DMS53 treated with DMSO at 0.1 percent for 48 hours (cell line): ENCODE measurements around the gene AKR1C3.
"Not testable (repeated sequence)": the region's sequence is repeated elsewhere in the genome, so short reads cannot be mapped to it uniquely, and the experiment has no call there.

Experiments
- DNase-seq: peaks from one replicate; lab custom pipeline; 2025; ENCODE audit not compliant: unreplicated experiment; lab: John Stamatoyannopoulos, UW

The AKR1C3 gene

DNA sequence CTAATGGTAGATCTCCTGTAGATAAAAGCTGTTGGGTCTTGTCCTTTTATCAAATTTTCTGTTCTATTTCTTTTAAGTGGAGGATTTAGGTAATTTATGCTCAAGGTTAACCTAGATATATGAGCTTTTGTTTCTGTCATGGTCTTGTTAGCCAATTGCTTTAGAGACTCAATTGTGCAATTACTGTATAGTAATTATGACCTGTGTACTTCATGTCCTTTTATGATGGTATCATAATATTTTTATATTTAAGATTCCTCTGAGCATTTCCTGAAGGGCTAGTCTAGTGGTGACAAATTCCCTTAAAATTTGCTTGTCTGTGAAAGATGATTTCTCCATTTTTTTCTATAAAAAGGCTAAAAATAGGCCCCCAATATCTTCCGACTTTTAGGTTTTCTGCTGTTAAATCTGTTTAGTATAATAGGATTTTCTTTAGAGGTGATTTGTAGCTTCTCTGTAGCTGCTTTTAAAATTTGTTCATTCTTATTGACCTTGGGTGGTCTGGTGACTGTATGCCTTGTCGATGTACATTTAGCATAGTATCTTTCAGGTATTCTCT lies 5.4 kb upstream of the AKR1C3 start:
- no peak for DNase-seq

DNA sequence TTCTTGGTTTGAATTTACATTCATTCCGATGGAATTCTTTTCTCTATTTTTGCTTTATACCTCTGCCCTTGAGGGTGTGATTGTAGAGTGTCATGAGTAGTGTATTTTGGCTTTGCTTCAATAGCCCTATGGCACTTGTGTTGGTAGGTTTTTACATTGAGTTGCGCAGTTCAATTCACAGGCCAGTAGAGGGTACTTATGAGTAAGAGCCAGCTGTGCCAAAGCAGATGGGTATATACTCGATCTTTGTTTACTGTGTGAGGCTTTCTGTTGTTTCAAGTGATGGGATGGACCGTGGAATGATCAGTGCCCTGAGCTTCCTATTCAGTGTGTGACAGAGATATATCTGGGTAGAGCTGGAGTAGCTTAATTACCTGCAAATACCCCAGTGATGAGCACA lies 4.3 kb upstream of the AKR1C3 start:
- peak; percentile 88 for DNase-seq

DNA sequence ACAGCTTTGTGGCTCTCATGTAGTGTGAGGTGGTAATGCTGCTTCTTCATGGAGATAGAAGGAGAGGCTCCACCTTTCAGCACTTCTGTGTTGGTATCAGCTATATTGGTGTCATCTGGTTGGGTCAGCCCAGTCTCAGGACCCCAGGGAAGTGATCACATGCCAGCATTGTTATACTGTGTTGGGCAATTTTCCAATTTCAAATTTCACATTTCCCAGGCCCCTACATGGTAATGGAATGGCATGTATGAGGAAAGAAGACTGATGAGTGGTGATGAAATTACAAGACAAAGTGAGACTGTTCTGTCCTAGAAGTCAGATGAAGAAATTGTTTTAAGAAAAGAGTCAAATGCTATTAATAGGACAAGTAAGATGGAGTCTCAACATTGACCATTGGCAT lies 3.7 kb upstream of the AKR1C3 start:
- no peak for DNase-seq

DNA sequence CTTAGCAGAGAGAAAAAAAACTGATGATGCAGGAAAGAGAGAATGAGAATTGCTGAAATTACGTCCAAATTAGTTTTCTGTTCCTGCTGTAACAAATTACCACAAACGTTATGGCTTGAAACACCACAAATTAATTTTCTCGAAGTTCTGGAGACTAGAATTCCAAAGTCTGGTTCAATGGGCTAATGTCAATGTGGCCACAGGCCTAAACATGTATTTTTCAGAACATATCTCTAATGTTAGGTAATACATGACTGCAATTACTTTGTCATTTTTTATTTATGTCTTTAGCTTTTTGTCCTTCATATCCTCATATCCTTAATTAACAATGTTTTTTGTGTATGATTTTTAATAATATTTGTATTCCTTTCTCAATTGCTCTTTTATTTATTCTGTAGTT lies 3.0 kb upstream of the AKR1C3 start:
- DNase-seq: no peak

DNA sequence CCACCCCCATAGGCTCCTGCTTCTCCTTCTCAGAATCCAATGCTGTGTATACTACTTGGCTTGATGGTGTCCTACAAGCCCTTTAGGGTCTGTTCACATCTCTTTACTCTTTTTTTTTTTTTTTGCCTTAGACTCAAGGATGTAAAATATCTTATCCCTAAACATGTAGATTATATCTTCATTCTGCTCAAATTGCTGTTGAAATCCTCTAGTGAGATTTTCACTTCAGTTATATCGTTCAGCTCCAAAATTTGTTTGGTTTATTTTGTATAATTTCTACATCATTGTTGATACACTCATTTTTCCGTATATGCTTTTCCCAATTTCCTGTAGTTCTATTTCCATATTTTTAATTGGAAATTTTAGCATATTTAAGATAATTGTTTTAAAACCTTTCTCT lies 1.8 kb upstream of the AKR1C3 start:
- no peak for DNase-seq

DNA sequence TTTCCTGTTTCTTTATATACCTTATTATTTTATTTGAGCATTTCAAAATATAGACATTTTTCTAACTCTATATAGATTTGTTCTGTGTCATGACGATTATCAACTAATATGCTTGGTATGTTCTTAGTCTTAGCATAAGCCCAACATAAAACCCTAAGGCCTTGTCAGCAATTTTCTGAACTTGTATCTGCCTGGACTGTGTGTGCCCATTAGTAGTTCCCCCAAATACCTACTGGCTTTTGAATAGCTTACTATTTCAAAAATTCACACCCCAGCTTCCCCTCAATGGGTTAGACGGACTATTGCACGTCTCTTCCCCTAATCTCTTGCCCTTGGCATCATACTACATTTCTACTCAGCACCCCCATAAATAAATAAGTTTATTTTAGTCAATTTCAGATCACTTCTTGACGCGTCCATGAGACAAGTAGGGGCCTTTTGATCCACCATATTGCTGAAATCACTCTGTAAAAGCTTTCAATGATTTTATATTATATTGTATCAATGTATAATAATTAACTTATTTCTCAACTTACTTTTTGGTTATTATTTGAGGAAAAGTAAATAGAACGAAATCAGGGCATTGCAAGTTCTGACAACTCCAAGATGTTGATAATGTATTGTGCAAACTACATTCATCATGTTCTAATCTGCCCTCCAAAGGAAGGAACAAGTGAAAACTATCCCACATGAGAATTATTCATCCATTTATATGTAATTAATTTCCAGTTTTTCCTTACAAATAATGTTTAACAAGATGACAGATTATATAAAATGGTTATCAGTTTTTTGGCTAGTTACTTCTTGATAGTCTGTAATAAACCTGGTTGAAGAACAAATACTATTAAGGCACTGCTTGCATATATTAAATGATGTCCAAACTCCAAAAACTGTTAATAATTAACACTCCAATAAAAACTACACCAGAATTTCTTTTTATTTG lies 1.1 kb upstream of the AKR1C3 start:
- no peak for DNase-seq

DNA sequence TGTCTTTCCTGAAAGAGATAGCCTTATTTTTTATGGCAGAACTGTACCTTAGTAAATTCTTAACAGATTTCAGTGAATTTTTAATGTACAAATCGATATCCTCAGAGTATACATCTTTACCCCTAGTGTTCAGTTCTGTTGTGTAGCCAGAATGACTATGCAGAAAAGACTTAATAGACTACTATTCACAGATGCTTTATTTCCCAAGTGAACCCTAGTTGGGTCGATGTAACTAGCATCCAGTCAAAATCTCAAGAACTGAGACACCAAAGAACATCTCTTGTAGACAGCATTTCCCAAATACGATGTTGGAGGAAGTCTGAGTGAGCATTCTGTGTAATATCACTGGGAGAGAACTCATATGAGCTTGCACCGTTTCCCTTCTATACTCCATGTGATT lies 1.5 kb downstream of the AKR1C3 start:
- no peak for DNase-seq

DNA sequence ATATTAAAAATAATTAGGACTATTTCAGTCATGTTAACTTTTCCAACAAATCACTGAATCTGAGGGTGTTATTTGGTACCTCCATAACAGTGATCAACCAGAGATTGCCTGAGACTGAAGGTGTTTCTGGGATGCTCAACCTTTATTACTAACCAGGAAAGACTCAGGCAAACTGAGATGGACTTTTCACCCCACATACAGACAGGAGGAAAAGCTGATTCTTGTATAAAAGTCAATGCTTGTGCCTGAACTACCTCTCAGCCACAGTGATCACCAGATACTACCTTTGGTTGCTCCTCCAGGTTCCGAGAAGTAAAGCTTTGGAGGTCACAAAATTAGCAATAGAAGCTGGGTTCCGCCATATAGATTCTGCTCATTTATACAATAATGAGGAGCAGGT lies 1.9 kb downstream of the AKR1C3 start:
- DNase-seq: no peak

DNA sequence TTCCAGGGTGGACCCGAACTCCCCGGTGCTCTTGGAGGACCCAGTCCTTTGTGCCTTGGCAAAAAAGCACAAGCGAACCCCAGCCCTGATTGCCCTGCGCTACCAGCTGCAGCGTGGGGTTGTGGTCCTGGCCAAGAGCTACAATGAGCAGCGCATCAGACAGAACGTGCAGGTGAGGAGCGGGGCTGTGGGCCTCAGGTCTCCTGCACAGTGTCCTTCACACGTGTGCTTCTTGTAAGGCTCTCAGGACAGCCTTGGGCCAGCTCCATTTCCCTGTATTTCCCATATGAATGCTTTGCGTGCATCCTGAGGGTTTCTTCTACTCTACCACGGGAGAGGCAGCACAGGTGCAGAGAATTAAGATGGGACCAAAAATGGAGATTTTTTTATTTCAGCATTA lies 8.3 kb downstream of the AKR1C3 start:
- DNase-seq: not testable (repeated sequence)

DNA sequence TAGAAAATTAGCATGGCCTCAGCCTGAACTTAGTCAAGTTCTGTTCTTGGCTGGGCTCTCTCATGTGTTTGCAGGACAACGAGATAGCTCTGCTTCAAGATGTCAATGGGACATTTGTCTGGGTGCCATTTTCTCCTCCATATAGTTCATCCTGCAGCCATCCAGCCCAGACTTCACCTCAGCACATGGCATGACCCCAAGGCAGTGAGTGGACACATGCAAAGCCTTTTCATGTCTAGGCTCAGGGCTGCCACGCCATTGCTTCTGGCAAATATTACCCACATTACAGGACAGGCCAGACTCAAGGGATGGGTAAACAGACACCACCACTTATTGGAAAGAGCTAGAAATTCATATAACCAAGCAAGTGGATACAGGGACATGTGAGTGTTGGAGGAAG lies 9.3 kb downstream of the AKR1C3 start:
- DNase-seq: no peak

DNA sequence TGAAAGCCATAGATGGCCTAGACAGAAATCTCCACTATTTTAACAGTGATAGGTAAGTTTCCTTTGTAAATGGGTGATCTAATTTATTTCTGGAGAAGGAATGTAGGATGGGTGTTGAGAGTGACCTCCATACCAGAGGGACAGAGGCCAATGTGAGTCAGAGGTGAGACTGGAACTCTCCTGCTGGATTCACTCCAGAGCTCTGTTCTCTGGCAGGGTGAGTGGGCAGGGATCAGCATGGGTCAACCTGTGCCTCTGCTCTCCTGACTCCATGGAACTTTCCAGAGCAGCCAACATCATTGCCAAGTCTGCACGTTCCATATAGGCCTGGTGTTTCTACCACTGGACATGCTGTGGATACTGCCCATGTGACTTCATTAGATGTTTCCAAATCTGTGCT lies 11.4 kb downstream of the AKR1C3 start:
- no peak for DNase-seq

DNA sequence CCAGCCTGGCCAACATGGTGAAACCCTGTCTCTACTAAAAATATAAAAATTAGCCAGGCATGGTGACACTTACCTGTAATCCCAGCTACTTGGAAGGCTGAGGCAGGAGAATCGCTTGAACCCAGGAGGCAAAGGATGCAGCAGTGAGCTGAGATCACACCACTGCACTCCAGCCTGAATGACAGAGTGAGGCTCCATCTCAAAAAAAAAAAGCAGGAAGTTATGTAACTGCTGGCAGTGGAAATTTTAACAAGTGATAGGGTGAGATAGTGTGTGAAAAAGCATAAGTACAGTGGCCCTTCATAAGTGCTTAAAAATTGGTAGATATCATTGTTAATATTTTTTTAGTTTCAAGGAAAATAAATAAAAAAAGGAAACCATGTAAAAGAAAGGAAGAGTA lies 12.3 kb downstream of the AKR1C3 start:
- DNase-seq: no peak

DNA sequence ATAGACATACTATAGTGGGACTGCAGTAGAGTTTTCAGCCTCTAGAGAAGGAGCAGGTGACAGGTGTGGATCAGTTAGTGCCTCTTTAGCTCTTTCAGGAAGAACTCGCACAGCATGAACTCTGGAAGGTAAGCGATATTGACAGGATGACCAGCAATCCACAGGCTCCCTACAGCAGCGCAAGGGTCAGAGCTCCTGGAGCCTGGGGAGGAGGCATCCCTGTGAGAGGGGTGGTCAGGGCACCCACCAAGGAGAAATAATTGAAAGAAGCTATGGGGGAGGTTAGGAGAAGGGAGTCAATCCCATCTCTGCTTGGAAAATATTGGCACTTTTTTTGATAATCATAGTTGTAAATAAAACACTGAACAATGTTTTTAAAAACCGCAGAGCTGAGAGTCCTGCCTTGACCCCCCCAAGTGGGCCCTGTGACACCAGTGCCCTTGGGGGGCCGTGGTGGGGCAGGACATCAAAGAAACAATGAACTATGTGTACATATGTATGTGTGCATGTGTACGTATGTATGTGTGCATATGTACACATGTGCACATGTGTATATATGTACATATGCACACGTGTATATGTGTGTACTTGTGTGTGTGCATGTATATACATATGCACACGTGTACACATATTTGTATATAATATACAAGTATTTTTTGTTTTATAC lies 13.8 kb downstream of the AKR1C3 start:
- DNase-seq: no peak

DNA sequence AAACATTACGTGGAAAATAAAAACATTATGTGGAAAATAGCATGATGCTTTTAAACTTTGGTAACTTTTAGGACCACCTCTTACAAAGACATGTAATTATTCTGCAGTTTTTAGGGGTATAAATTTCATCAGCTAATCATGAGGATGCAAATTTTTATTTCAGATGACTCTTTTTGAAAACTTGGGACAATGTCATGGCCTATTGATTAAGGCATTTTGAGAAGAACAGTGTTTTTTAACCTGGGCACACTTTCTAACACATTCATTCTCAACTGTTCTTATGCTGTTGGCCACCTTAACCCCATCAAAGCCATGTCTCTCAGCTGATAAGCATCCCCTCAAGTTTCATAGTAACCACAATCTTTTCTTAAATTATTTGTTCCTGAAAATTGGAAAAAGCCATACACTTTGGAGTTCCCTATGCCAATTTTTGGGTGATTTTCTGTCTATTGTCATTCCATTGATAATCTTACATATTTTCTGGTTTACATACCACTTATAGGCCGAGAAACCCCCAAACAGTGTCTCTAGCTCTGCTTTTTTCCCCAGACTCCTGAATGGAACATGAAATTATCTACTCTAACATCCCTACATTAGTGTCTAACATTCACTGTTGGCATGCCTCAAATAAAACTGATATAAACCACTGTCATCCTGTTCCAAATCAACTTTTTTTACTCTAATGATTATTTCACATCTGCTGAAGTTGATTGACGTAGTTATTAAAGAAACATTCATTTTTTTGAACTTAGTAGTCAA lies 14.6 kb downstream of the AKR1C3 start:
- DNase-seq: no peak

DNA sequence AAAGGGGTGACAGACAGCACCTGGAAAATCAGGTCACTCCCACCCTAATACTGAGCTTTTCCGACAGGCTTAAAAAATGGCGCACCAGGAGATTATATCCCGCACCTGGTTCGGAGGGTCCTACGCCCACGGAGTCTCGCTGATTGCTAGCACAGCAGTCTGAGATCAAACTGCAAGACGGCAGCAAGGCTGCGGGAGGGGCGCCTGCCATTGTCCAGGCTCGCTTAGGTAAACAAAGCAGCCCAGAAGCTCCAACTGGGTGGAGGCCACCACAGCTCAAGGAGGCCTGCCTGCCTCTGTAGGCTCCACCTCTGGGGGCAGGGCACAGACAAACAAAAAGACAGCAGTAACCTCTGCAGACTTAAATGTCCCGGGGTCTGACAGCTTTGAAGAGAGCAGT lies 15.6 kb downstream of the AKR1C3 start:
- not testable (repeated sequence) for DNase-seq

DNA sequence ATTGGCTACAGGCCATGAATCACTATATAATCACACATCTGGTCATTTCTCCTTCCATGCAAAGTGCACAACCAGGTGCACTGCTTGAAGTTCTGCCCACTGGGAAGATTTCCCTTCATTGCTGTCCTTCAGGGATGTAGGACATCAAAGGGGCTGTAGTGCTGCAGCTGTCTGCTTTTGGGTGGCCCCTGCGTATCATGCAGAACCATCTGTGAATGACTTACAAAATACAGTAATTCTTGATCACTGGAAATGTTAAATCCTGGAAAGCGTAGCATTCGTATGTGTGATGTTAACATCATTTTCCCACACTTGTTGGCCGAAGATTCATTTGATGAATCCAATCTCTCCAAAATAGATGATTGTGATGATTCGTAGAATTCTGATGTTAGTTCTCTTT lies 22.4 kb downstream of the AKR1C3 start:
- no peak for DNase-seq

DNA sequence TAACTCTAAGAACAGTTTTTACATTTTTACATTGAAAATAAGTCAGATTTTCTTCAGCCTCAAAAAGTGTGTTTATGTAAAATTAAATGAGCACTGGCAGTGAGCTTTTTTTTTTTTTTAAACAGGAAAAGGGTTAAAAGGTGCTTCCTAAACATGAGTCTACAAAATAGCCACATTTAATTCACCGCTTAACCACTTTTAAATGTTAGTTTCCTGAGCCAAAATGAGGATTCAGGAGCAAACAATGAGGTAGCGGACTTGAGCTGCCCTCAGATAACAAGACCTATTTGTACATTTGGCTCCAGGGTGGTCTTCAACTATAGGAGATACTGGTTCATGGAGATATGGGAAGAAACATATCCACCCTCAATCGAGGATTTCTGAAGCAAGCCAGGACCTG lies 22.8 kb downstream of the AKR1C3 start:
- DNase-seq: no peak

DNA sequence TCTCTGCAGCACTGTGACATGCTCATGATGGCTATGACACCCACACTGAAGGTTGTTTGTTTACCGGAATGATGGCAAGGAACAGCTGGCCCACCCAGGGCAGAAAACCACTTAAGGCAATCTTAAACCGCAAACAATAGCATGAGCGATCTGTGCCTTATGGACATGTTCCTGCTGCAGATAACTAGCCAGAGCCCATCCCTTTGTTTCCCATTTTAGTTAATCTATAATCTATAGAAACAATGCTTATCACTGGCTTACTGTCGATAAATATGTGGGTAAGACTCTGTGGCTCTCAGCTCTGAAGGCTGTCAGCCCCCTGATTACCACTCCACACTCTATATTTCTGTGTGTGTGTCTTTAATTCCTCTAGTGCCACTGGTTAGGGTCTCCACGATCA lies 25.8 kb downstream of the AKR1C3 start:
- not testable (repeated sequence) for DNase-seq

DNA sequence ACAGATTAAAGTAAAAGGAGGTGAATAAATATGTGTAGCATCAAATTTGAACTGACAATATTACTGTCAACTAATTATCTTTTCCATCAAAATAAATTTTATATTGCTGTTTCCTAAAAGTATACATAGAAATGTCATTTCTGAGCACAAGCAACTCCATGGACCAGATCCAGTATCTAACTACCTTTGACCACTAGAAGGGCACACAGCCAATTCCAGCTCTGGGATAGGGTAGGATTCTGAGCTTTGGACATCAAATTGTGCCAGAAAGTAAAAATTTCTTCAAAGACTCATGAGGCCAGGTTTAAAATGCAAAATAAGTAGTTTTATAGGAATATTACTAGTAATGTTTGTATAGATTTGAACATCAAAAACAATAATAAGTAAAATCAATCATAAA lies 29.7 kb downstream of the AKR1C3 start:
- no peak for DNase-seq

DNA sequence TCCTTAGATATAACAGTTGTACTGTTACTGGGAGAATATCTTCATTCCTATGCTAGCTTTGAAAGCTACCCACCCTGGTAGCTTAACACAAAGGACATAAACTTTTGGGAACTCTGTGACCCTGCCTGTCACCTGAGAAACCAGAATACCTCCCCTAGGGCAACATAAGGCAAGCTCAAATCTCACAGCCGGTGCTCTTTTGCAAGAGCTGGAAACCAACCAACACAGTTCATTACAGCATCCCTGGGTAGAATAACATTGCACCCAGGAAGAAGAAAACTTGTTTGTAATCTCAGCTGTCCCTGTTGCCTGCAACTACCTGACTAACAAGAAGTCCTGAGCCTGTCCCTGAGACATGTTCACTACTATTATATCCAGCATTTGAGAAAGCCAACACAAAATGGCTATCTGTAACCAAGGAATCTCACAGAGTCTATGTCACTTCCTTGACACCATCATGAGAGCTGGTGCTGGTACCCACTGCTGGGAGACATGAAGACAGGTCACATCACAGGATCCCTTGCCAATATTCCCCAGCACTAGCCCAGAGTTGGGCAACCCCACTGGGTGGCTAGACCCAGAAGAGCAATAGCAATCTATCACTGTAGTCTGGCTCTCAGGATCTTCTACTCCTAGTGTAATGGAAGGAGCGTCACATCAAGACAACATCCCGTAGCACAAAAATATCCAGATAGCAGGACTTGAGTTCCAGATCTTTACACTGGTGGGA lies 31.3 kb downstream of the AKR1C3 start:
- no peak for DNase-seq

DNA sequence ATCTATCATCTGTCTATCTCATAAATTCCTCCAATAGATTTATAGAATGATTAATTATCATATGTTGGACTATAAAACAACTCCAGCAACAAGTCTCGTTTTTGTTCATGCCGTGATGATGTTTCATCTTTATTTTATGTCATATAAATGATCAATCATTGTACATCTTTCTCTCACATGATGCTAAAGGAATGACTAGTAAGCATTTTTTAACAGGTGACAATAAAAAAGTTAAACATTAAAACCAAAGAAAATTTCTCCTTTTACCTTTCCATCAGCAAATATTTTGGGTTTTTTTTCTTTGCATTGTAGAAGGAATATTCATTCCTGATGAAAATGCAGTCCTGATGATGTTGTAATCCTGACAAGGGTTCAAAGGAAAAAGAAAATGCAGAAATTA lies 41.4 kb downstream of the AKR1C3 start:
- no peak for DNase-seq
